Measurements from ENCODE around the gene CLSTN2.

- TF ChIP-seq CTCF (IDR thresholded peaks at IDR 0.05; ENCODE audit: insufficient read depth, low read depth, low read length) (no peak), EZH2 (IDR thresholded peaks at IDR 0.05; ENCODE audit: insufficient read depth, low read length) (no peak)
Measured at GRCh38 chr3:140086642-140087041, 151.7 kb downstream of the CLSTN2 start.
